ENCODE data around the gene MYO5B. TPM values are rescaled to one million over a fixed set of nuclear protein-coding genes. Genes with fewer than 3 reads are reported as not detected.

The MYO5B gene
- total RNA-seq, 1 donor from 2014 or later = 1.5 TPM

GRCh38 chr18:50181590-50181989 lies 13.4 kb downstream of the MYO5B start:
- Mint-ChIP-seq H3K36me3 (ENCODE audit: low read depth, unreplicated experiment) (no peaks in the 10 kb centered on the region), H3K27me3 (ENCODE audit: unreplicated experiment) (no peaks in the 10 kb centered on the region), H3K4me3 (ENCODE audit: unreplicated experiment) (no peak overlapping the region), H3K9me3 (ENCODE audit: unreplicated experiment) (no peaks in the 10 kb centered on the region), H3K4me1 (ENCODE audit: unreplicated experiment) (no peaks in the 10 kb centered on the region), H3K27ac (ENCODE audit: unreplicated experiment) (no peak overlapping the region)
- no peak for DNase-seq (ENCODE audit: low spot score)
- TF ChIP-seq CTCF (IDR thresholded peaks at IDR 0.05; ENCODE audit: unreplicated experiment) = no peak

DNA sequence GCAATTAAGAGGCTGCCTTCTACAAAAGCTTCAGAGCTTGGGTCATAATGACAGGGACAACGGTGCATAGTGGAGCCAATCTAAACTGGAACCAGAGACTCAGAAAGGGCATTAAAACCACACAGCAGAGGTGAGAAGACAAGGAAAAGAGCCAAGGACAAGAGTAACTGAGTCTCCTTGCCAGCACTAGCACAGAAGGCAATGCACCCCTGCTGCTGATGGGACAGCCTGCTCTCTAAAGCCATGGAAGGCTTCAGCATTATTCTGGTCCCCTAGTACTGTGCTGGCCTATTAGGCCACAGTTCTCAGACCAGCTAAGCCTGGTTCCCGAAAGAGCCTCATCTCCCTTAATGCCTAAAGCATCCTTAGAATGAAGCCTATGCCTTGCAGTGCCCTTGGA lies 15.5 kb downstream of the MYO5B start:
- TF ChIP-seq CTCF (IDR thresholded peaks at IDR 0.05; ENCODE audit: unreplicated experiment) = no peak
- no peak for DNase-seq (ENCODE audit: low spot score)
- no peaks in the 10 kb centered on the region for H3K9me3 Mint-ChIP-seq (ENCODE audit: unreplicated experiment)
- no peaks in the 10 kb centered on the region for H3K36me3 Mint-ChIP-seq (ENCODE audit: low read depth, unreplicated experiment)
- H3K27me3 Mint-ChIP-seq (ENCODE audit: unreplicated experiment) = no peaks in the 10 kb centered on the region
- H3K4me3 Mint-ChIP-seq (ENCODE audit: unreplicated experiment) = no peak overlapping the region
- no peak overlapping the region for H3K27ac Mint-ChIP-seq (ENCODE audit: unreplicated experiment)
- no peaks in the 10 kb centered on the region for H3K4me1 Mint-ChIP-seq (ENCODE audit: unreplicated experiment)

- no peaks in the 10 kb centered on the region for H3K9me3 Mint-ChIP-seq (ENCODE audit: unreplicated experiment)
- no peak overlapping the region for H3K27ac Mint-ChIP-seq (ENCODE audit: unreplicated experiment)
- no peak overlapping the region for H3K4me3 Mint-ChIP-seq (ENCODE audit: unreplicated experiment)
- H3K36me3 Mint-ChIP-seq (ENCODE audit: low read depth, unreplicated experiment) = no peaks in the 10 kb centered on the region
- H3K4me1 Mint-ChIP-seq (ENCODE audit: unreplicated experiment) = no peaks in the 10 kb centered on the region
- DNase-seq (ENCODE audit: low spot score) = no peak
- H3K27me3 Mint-ChIP-seq (ENCODE audit: unreplicated experiment) = peaks cover 2% of the 10 kb centered on the region
- TF ChIP-seq CTCF (IDR thresholded peaks at IDR 0.05; ENCODE audit: unreplicated experiment) = no peak
Measured at GRCh38 chr18:50177294-50177992, 17.5 kb downstream of the MYO5B start.

- no peak for DNase-seq (ENCODE audit: low spot score)
Measured at GRCh38 chr18:50172367-50172766, 22.6 kb downstream of the MYO5B start.

More at GRCh38 chr18:50172367-50172766, 22.6 kb downstream of the MYO5B start:
- Mint-ChIP-seq H3K27me3 (ENCODE audit: unreplicated experiment) (peaks cover 2% of the 10 kb centered on the region), H3K9me3 (ENCODE audit: unreplicated experiment) (no peaks in the 10 kb centered on the region), H3K36me3 (ENCODE audit: low read depth, unreplicated experiment) (no peaks in the 10 kb centered on the region), H3K4me1 (ENCODE audit: unreplicated experiment) (no peaks in the 10 kb centered on the region), H3K27ac (ENCODE audit: unreplicated experiment) (no peak overlapping the region), H3K4me3 (ENCODE audit: unreplicated experiment) (no peak overlapping the region)
- TF ChIP-seq CTCF (IDR thresholded peaks at IDR 0.05; ENCODE audit: unreplicated experiment) = no peak
